Measurements from ENCODE around the gene GOLIM4.

- TF ChIP-seq ZNF219 (CRISPR knock-in tag; IDR thresholded peaks at IDR 0.05; ENCODE audit: borderline replicate concordance) (no peak), TEAD4 (CRISPR knock-in tag; IDR thresholded peaks at IDR 0.05) (no peak), CREM (CRISPR knock-in tag; IDR thresholded peaks at IDR 0.05) (no peak), TCF7 (CRISPR knock-in tag; IDR thresholded peaks at IDR 0.05; ENCODE audit: low read depth) (no peak), CTCF (IDR thresholded peaks at IDR 0.05) (no peak), USF1 (CRISPR knock-in tag; IDR thresholded peaks at IDR 0.05) (no peak), STAT6 (CRISPR knock-in tag; conservative IDR thresholded peaks at IDR 0.05; ENCODE audit: low read depth) (no peak), MAX (CRISPR knock-in tag; IDR thresholded peaks at IDR 0.05) (no peak), PREB (CRISPR knock-in tag; IDR thresholded peaks at IDR 0.05; ENCODE audit: borderline replicate concordance) (no peak), GABPB1 (CRISPR knock-in tag; IDR thresholded peaks at IDR 0.05) (no peak), SMAD3 (CRISPR knock-in tag; IDR thresholded peaks at IDR 0.05; ENCODE audit: borderline replicate concordance) (no peak), TEAD1 (CRISPR knock-in tag; IDR thresholded peaks at IDR 0.05) (no peak)
Measured at GRCh38 chr3:168124791-168125190, 29.1 kb upstream of the GOLIM4 start.

All from WTC11 (cell line).